Measurements from ENCODE around the gene RAB14. TPM values are rescaled to one million over a fixed set of nuclear protein-coding genes. Genes with fewer than 3 reads are reported as not detected.
"Not testable (repeated sequence)": the region's sequence is repeated elsewhere in the genome, so short reads cannot be mapped to it uniquely, and the experiment has no call there.

RAB14 gene
- total RNA-seq, 1 donor = 36.3 TPM

- no peak overlapping the region for H3K4me3 ChIP-seq (ENCODE audit: low read depth, low read length)
- DNase-seq (ENCODE audit: low read depth) = no peak
- no peak for TF ChIP-seq CTCF (IDR thresholded peaks at IDR 0.05; ENCODE audit: insufficient read depth, low read depth, low read length)
These were observed 19.4 kb downstream of the RAB14 start for GRCh38 chr9:121182101-121182836.

- no peak overlapping the region for H3K4me3 ChIP-seq (ENCODE audit: low read depth, low read length)
- DNase-seq (ENCODE audit: low read depth) = no peak
- no peak for TF ChIP-seq CTCF (IDR thresholded peaks at IDR 0.05; ENCODE audit: insufficient read depth, low read depth, low read length)
These were observed 21.6 kb downstream of the RAB14 start for GRCh38 chr9:121179930-121180681.

GRCh38 chr9:121179373-121179721 lies 22.3 kb downstream of the RAB14 start:
- not testable (repeated sequence) for DNase-seq (ENCODE audit: low read depth); H3K4me3 ChIP-seq (ENCODE audit: low read depth, low read length)

- H3K4me3 ChIP-seq (ENCODE audit: low read depth, low read length) = no peak overlapping the region
- no peak for TF ChIP-seq CTCF (IDR thresholded peaks at IDR 0.05; ENCODE audit: insufficient read depth, low read depth, low read length)
These were observed 22.8 kb downstream of the RAB14 start for GRCh38 chr9:121178676-121179372.

GRCh38 chr9:121173501-121173900 lies 28.2 kb downstream of the RAB14 start:
- no peak for DNase-seq (ENCODE audit: low read depth)
- H3K4me3 ChIP-seq (ENCODE audit: low read depth, low read length) = no peak overlapping the region
- TF ChIP-seq CTCF (IDR thresholded peaks at IDR 0.05; ENCODE audit: insufficient read depth, low read depth, low read length) = no peak

More at GRCh38 chr9:121178676-121179372, 22.8 kb downstream of the RAB14 start:
- DNase-seq (ENCODE audit: low read depth) = no peak

- TF ChIP-seq CTCF (IDR thresholded peaks at IDR 0.05; ENCODE audit: insufficient read depth, low read depth, low read length) = no peak
- H3K4me3 ChIP-seq (ENCODE audit: low read depth, low read length) = no peak overlapping the region
- no peak for DNase-seq (ENCODE audit: low read depth)
These were observed 28.8 kb downstream of the RAB14 start for GRCh38 chr9:121172726-121173487.
